ENCODE measurements around the gene FBXO24.
"Not testable (repeated sequence)": the region's sequence is repeated elsewhere in the genome, so short reads cannot be mapped to it uniquely, and the experiment has no call there.

Gene FBXO24

DNA sequence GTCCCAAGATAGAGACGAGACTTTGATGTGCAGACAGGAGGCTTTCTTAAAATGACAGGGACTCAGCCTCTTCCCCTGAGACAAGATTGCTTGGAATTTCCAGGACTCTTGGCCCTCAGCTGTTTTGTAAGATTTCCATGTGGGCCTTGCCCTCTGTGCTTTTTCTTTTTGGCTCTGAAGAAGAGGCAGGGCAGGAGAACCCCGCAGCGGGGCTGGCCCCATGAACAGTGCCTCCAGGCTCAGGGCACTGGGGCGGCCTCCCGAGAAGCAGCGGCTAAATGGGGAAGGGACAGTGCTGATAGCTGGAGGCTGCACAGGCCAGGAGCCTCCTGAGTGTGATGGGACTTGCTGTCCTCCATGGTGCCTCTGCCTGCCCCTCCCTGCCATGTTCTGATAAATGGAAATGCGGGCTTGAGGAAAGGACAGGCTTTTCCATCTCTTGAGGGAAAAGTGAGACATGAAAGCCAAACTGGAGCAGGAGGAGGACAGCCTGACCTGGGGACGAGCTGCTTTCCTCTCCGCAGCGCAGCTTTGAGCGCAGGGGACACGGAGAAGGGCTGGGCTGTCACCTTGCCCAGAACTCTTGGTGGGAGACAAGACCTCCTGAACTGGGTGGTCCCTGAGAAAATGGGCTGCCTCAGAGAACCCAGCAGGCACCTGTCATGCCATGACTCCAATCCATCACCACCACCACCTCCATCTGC is 24.5 kb upstream of the FBXO24 start:
- no peak for DNase-seq (ENCODE audit: low spot score)

DNA sequence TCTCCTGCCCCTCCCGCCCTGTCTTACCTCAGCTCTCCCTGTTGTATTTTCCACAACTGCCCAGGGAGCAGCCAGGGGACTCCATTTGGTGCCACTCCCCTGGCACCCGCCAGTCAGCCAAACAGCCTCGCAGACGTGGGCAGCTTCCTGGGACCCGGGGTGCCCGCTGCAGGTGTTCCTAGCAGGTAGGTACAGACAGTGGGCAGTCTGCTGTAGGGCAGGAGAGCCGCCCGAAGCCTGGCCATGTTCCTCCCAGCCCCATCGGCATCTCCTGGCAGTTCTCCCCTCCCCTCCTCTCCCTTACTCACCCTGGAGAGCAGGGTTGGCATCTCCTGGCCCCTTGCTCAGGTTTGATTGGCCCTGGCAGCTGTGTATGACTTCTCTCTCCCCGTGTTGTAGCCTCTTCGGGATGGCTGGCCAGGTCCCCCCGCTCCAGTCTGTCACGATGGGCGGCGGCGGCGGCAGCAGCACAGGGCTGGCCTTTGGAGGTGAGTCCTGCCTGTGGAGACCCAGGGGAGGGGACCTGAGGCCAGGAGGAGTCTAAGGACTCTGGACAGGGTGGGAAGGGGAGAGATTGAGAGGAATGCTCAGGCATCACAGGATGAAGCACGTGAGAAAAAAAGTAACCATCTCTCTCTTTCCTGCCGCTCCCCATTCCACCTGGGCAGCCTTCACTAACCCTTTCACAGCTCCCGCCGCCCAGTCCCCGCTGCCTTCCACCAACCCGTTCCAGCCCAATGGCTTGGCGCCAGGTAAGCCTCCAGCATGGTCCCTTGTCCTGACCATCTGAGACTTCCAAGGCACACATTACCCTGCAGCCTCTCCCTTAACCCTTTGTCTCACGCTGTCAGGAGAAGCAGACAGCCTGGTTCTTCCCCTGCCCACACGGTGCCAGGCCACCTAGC is 23.7 kb upstream of the FBXO24 start:
- DNase-seq (ENCODE audit: low spot score) = no peak

DNA sequence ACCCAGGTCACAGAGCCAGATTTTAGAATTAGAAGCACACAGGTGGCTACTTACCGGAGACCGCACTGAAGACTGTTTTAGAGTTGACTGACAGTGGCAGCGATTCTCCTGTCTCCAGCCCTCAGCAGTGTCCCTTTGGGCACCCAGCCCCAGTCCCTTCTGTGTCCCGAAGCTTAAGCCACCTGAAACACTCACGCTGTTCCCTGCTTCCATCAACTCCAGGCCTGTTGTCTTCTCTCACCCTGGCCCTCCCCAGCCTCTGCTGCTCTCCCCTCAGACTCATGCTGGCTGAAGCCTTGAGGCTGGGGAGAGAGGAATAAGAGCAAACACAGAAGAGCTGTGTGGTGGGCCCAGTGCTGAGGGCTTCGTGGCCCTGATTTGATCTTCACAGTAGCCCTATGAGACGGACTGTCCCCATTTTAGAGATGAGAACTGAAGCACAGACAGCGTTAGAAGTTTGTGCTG is 23.0 kb upstream of the FBXO24 start:
- no peak for DNase-seq (ENCODE audit: low spot score)

DNA sequence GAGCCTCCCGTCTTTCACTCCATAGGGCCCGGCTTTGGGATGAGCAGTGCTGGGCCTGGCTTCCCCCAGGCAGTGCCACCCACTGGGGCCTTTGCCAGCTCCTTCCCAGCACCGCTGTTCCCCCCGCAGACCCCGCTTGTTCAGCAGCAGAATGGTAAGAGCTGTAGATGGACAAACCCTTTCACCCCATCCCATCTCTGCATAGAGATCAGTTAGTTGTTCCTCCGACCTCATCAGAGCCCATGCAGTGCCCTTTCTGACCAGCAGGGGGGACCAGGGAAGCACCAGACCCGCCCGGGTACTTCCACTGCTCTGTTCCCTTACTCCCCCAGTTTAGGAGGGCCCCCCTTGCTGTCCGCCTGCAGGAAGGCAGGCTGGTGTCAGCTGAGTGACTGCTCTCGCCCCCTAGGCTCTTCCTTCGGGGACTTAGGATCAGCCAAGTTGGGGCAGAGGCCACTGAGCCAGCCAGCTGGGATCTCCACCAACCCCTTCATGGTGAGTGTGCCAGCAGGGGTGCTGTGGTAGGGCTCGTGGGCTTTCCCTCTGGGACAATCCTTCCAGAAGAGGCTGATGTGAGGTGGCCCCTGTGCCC is 22.2 kb upstream of the FBXO24 start:
- DNase-seq (ENCODE audit: low spot score) = peak; percentile 84

DNA sequence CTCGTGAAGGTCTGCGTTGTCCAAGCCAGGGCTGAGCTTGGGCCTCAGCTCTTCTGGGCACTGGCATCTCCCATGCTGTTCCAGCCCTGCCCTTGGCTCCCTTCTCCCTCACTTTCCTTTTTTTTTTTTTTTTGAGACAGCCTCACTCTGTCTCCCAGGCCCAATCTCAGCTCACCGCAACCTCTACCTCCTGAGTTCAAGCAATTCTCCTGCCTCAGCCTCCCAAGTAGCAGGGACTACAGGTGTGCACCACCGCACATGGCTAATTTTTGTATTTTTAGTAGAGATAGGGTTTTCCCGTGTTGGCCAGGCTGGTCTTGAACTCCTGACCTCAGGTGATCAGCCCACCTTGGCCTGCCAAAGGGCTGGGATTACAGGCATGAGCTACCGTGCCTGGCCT is 21.7 kb upstream of the FBXO24 start:
- DNase-seq (ENCODE audit: low spot score) = not testable (repeated sequence)

DNA sequence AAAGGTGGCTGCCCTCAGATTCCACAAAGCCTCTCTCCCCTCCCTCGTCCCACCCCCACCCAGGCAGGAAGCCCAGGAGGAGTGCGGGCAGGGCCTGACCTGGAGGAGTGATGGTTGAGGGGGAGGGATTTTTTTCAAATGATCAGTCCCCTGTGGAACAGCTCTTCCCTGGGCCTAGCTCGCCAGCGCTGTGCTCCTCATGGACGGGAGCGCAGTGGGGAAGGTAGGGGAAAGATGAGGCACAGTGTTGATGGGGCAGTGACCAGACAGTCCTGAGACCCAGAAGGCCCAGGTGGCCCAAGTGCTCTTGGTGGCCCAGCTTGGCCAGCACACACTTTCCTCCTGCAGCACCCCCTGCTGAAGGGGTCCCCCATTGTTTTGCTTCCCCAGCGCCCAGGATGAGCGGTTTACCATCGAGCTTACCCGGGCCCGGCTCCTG is 21.0 kb upstream of the FBXO24 start:
- DNase-seq (ENCODE audit: low spot score) = no peak

DNA sequence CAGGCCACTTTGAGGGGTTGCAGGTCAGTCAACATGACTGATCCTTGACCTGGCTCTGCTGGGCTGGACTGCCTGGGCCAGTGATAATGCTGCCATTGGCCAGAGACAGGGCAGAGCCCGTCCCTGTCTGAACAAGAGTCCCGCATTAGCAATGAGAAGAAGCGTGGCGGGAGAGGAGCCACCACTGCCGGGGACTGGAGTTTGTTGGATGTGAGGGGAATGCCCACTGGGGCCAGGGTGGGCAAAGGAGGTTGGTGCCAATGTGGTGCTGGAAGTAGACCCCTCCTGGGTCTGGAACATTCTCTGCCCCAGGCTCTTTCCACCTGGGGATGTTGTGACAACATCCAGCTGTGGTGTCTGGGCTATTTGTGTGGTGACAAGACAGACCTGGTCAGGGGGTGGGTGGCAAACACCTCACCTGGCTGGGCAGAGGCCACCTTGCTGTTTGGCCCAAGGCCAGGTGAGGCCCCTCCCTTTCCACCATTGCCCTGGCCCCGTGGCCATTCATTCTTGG is 20.1 kb upstream of the FBXO24 start:
- DNase-seq (ENCODE audit: low spot score) = no peak

DNA sequence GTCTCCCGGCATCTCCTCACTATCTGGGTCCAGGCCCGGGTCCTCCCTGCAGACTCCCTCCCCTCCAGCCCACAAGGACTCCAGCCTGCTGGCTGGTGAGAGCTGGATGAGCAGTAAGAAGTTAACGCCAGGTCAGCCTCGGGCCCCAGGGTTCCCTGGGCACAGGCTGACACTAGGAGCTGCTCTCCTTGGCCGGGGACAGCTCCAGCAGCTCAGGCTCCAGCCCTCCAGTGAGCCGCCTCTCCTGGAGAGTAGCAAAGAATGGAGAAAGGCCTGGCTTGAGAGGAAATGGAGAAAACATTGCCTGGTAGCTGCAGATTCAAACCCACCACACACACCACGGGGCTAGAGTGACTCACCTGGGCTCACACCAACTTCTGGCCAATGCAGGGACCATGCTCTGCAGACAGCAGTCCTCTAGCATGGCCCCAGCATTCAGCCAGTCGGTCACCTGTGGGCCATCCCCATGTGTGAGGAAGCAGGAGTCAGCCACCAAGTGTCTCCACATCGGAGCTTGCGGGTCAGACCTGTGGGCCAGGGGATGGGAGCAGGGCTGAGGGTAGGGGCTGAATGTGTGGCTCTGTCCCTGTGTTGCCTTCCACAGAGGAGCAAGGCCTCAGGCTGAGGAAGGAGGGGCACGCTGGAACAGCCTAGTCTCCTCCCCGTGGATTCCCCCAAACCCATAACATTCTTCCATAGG is 18.9 kb upstream of the FBXO24 start:
- DNase-seq (ENCODE audit: low spot score) = no peak

DNA sequence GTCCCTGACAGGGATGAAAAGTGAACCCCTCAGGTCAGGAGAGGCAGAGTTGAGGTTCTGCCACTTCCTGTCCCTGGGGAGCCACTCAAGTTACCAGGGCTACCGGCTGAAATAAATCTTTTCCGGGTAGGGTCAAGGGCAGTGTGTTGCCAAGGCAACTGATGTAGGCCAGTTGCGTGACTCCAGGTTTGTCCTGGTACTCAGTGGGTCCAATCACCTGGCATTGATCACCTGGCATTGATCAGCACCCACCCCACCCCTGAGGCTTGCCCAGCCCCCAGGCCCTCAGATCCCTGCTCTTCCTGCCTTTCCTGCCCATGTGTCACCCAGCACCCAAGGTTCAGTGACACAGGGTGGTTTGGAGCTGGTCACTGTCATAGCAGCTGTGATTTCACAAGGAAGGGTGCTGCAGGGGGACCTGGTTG is 18.4 kb upstream of the FBXO24 start:
- DNase-seq (ENCODE audit: low spot score) = no peak

DNA sequence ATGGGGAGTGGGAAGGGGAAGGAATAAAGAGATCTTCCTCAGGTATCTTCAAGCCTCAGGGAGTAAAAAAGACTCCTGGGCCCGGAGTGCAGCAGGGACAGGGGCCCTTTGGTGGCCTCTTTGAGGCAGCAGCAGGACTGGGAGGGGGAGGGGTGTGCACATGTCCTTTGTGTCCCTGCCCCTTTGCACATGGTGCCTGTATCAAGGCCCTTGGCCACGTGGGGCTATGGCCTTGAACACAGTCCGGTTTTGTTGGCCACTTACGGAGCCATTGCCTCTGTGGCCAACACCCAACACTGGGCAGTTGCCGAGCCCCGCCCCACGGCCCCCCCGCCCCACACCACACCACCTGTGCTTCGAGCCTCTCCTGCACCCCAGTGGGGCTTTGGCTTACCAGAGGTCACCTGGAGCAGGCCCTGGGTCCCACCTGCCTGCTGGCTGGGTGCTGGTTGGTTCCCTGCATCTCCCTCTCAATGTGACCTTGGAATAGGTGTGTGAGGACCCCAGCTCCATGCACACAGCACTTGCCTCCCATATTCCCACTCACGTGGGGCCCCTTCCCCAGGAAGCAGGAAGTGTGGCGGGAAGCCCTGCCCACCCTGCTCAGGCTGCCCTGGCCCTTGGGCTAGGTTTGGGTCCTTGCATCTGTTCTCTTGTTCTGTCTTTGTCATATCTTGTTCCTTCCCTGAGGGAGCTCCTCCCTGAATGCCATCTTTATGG is 17.8 kb upstream of the FBXO24 start:
- no peak for DNase-seq (ENCODE audit: low spot score)

DNA sequence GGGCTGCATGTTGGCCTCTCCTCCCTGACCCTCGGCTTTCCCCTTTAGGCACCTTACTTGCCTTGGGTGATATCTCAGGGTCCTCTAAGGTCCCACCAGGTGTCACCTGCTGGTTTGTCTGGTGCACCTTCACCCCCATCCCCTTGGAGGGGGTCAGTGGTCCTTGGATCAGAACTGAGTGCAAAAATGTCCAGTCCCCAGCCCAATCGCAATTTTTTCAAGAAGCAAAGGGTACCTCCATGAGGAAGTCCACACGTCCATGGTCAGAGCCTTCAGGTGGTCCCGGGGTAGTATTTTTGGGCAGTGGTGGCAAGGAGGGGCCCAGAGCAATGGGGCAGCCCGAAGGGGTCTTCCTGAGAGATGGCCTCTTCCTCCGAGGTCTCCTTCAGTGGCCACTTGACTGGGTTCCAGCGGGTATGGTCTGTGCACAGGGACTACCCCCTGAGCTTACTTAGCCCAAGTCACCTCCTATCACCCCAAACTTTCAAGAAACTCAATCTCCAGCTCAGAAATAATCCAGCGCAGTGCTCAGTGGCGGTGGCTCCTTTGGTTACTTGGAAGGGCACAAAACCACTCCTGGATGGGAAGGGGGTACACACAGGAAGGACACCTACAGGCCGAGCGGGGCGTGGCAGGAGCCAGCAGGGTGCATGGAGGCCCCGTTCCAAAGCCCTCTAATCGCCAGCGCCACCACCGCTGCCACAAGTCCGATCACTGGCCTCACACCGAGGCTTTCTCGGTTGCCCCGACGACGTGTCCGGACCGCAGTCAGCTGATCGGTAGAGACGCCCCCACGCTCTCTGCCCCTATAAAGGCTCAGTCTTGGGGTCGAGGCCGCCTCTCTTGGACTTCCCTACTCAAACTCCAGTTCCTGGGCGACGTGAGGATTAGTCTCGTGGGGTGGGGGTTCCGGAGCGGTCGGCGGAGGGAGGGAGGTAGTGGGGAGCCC is 17.0 kb upstream of the FBXO24 start:
- peak; percentile 41 for DNase-seq (ENCODE audit: low spot score)

DNA sequence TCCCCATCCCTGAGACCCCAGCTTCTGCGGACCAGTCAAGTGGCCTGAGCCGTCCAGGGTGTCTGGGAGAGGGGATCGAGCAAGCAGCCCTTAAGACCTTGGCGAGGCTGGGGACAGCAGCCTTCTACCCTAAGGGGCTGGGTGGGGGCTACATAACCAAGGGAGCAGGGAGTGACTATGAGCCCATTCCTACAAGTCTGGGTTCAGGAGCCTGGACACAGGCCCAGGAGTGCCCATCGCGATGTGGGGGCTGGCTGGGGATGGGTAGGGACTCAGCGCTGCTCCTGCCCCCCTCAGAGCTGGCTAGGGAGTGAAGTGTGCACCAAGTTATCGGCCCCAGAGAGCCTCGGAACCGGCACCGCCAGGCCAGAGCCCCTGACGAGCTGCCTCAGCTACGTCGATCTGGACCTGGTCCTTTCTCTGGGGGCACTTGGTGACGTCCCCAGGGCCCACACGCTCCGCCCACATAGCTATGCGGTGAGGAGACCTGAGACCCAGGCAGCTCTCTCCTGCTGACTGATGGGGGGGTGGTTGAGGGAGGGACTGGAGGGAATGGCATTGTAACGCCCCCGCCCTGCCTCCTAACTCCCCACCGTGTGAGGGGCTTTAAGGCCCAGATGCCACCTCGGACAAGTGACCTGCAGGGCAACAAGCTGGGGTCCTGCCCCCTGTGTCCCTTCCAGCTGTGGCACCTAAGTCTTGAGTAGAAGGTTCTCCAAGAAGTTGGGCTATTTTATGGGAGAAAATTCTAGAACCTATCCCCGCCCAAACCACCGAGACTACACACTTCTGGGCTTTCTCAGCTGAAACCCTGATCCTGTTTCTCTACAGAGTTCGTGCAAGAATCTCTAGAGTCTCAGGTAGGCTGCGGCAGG is 14.9 kb upstream of the FBXO24 start:
- DNase-seq (ENCODE audit: low spot score) = no peak

DNA sequence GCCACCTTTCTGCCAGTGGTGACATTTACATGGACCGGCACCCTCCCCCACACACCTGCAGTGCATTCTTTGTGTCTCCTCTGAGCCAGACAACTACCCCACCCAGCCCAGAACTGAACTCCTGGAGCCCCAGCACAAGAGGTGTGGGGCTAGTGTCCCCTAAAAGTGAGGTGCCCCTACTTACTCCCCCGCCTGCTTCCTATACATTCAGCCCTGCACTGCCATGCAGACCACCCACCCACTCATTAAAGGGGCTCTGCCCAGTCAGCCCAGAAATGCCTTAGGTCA is 14.4 kb upstream of the FBXO24 start:
- DNase-seq (ENCODE audit: low spot score) = no peak

DNA sequence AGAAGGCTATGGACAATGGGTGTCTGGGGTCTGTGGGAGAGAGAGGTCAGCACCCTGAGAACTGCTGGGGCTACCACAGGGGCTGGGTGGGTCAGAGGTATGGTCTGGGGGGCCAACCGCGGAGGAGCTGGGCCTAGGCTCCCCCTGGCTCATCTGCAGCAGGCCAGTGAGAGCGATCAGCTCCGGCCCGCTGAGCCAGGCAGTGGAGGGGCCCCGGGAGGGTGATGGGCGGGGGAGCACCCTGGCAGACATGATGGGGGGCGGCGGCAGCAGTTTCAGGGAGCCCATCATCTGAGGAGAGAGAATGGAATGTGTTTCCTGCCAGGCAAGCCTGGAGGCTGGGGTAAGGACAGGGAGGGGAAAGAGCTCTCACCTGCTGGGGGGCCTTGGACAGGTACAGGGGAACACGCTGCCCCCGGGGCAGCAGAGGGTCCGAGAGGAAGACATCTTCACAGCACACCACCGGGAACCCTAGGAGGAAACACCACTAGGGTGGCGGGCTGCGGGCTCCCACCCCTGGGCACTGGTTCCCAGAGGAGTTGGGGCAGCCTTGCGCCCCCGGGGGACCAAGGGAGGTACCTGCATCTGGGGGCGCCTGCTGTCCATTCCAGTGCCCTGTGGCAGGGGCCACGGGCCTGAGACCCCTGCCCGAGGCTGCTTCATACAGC is 13.7 kb upstream of the FBXO24 start:
- DNase-seq (ENCODE audit: low spot score) = no peak

DNA sequence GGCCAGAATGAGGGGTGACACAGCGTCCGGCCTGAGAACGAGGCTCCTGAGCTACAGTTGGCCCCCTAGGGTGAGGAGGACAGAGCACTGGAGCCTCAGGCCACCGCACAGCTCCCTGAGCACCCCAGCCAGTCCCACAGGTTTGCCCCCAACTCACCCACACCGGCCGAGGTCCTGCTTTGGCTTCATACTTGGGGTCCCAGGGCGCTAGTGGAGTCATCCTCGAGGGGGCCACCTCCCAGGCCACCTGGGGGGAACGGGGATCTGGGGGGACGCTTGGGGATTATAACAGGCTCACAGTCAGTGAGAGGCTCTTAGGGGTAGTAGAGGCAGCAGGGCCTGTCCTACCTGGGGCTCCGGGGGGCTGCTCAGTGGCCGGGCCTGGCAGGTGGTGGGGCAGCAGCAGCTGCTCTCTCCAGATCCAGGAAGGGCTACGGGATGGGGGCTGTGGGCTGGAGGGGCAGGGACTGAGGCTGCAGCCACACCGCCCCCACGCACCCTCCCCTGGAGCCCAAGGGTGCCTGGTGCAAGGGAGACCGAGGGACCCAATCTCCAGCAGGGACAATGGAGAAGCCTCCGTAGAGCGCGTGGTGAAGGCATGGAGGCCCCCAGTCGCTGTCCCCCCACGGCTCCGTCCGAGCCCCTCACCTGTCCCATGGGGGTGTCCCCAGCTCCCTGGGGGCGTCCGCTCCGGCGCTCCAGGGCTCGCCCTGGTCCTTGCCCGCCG is 13.0 kb upstream of the FBXO24 start:
- DNase-seq (ENCODE audit: low spot score) = no peak

DNA sequence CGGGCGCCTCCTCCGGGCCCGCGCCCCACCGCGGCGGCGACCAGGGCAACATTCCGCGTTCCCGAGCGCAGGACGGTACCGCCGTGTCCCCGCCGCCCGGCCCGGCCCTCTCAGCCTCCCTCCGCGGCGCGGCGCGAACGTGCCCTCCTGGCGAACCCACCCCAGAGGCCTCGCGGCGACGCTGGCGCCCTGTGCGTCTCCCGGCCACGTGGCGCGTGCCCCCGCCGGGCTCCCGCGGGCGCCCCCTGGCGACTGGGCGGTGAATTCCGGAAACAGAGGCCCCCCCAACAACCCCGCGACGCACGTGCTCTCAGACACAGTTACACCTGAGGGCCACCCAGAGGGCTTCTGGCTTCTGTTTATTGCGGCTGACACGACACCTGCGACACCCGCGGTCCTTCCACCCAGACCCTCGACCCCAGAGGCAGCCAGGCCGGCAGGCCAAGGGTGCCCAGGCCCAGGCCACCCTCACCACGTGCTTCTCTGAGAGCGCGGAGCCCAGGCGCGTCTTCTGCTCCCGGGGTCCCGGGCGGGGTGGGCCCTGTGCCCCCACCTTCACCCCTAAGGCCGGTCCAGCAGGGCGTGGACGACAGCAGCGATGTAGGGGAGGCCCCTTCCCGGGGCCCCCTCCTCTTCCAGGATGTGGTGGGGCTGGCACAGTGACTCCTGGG is 12.3 kb upstream of the FBXO24 start, which contains the start of gene SAP25:
TSS of gene SAP25 (minus strand) at position 210 of the 671 bp plus-strand sequence. CDS start at position 52, 158 bp downstream.
- DNase-seq (ENCODE audit: low spot score) = no peak

All from germinal center (tissue), 1 donor.